Endothelial cell of umbilical vein (primary cell): ENCODE measurements around the gene COG4. TPM values are rescaled to one million over a fixed set of nuclear protein-coding genes. Genes with fewer than 3 reads are reported as not detected.

ENCODE experiments used
- BruUV-seq: library from RNA; stranded (reverse); fragments of 400-500 nt; replicated peaks from 2 replicates; lab custom pipeline; 2021; lab: Mats Ljungman, UMichigan
- CTCF ChIA-PET: fragments of 300-600, 350-600 bp; sonication (Branson Sonifier 250); formaldehyde crosslinking; loops from one replicate; lab custom pipeline; 2021; ENCODE audit warnings: antibody characterized with exemption, inconsistent platforms; lab: Charles Lee
- POLR2A ChIA-PET: fragments of 300-600, 350-600 bp; sonication (Branson Sonifier 250); formaldehyde crosslinking; loops from one replicate; lab custom pipeline; 2021; ENCODE audit warnings: antibody characterized with exemption, inconsistent platforms; lab: Charles Lee
- DNase-seq: peaks from one replicate; pipeline ENCODE4 v3.0.0-alpha.2; 2011; ENCODE audit warnings: low read depth, low spot score
- FAIRE-seq: peaks from 2 replicates; lab custom pipeline; 2011; peaks lifted over from hg19 to GRCh38; lab: Jason Lieb, UNC
- H2AFZ ChIP-seq: 2 replicates; pipeline ENCODE4 v1.6.0; 2012; ENCODE audit warnings: low read depth, low read length, control low read depth, inconsistent platforms
- H3K27ac ChIP-seq: 2 replicates; pipeline ENCODE4 v1.5.1; 2011; ENCODE audit warnings: low read depth, mild to moderate bottlenecking, control low read depth, low read length, moderate library complexity; ENCODE audit not compliant: insufficient read depth
- H3K27me3 ChIP-seq, 2 experiments: 2 replicates each; pipeline versions ENCODE4 v1.6.0 to v1.6.1; 2011; ENCODE audit warnings: low read length in 2 of 2, mixed read lengths in 1 of 2; ENCODE audit not compliant: control insufficient read depth in 2 of 2, insufficient read depth in 2 of 2
- H3K36me3 ChIP-seq, 2 experiments: 2 replicates in 1 of 2; 3 replicates in 1 of 2; pipeline ENCODE4 v1.5.1; 2011; ENCODE audit warnings: low read length in 2 of 2, mild to moderate bottlenecking in 1 of 2, moderate library complexity in 1 of 2; ENCODE audit not compliant: control insufficient read depth in 2 of 2, insufficient read depth in 2 of 2; ENCODE audit errors: extremely low read depth in 1 of 2
- H3K4me1 ChIP-seq: 3 replicates; pipeline ENCODE4 v1.5.1; 2011; ENCODE audit warnings: mild to moderate bottlenecking, low read length; ENCODE audit not compliant: control insufficient read depth, insufficient read depth; ENCODE audit errors: extremely low read depth
- H3K4me2 ChIP-seq: 2 replicates; pipeline ENCODE4 v1.6.1; 2011; ENCODE audit warnings: low read length, control low read depth, mixed read lengths; ENCODE audit not compliant: insufficient read depth
- H3K4me3 ChIP-seq, 3 experiments: fragments of 200-600 bp in 1 of 3; sonication (generic), shearing (Covaris generic) in 1 of 3; replicated peaks in 1 of 3; 2 replicates each; pipeline ENCODE4 v1.5.1; 2011 to 2016; ENCODE audit warnings: control low read depth in 3 of 3, low read length in 3 of 3, mild to moderate bottlenecking in 2 of 3, inconsistent platforms in 1 of 3, low read depth in 1 of 3, moderate library complexity in 1 of 3; ENCODE audit not compliant: insufficient read depth in 1 of 3
- H3K79me2 ChIP-seq: 2 replicates; pipeline ENCODE4 v1.6.0; 2012; ENCODE audit warnings: low read length, inconsistent platforms; ENCODE audit not compliant: control insufficient read depth, insufficient read depth
- H3K9ac ChIP-seq: replicated peaks from 2 replicates; pipeline ENCODE3; 2011; ENCODE audit warnings: low read length, control low read depth; ENCODE audit not compliant: insufficient read depth; ENCODE audit errors: extremely low read depth
- H3K9me1 ChIP-seq: replicated peaks from 3 replicates; pipeline ENCODE4 v1.6.0; 2011; ENCODE audit warnings: mild to moderate bottlenecking, low read length; ENCODE audit not compliant: control insufficient read depth, insufficient read depth; ENCODE audit errors: extremely low read depth
- H3K9me3 ChIP-seq: replicated peaks from 2 replicates; pipeline ENCODE4 v1.5.1; 2012; ENCODE audit warnings: low read length, inconsistent platforms; ENCODE audit not compliant: control insufficient read depth, insufficient read depth
- H4K20me1 ChIP-seq: replicated peaks from 2 replicates; pipeline ENCODE3; 2011; ENCODE audit warnings: mild to moderate bottlenecking, low read length; ENCODE audit not compliant: control insufficient read depth, insufficient read depth; ENCODE audit errors: extremely low read depth
- EZH2 ChIP-seq: IDR thresholded peaks from 2 replicates; pipeline ENCODE4 v1.6.1; 2012; ENCODE audit warnings: borderline replicate concordance, low read depth, mild to moderate bottlenecking, moderate library complexity, low read length, inconsistent platforms; ENCODE audit not compliant: severe bottlenecking
- FOS ChIP-seq: IDR thresholded peaks from 2 replicates; pipeline ENCODE4 v1.6.1; 2011; ENCODE audit warnings: mild to moderate bottlenecking, low read length, moderate library complexity, borderline replicate concordance; ENCODE audit not compliant: insufficient read depth
- GATA2 ChIP-seq: IDR thresholded peaks from 2 replicates; pipeline ENCODE4 v1.7.0; 2011; ENCODE audit warnings: low read depth, mild to moderate bottlenecking, moderate library complexity, mixed read lengths, low read length; ENCODE audit not compliant: insufficient read length, insufficient read depth
- JUN ChIP-seq: IDR thresholded peaks from 2 replicates; pipeline ENCODE4 v1.6.1; 2011; ENCODE audit warnings: borderline replicate concordance, low read depth; ENCODE audit not compliant: insufficient read length, insufficient read depth
- MYC ChIP-seq: IDR thresholded peaks from one replicate; pipeline ENCODE4 v1.6.1; 2011; ENCODE audit warnings: mild to moderate bottlenecking, low read depth, low read length
- POLR2A ChIP-seq: IDR thresholded peaks from 2 replicates; pipeline ENCODE4 v1.6.1; 2012; ENCODE audit warnings: low read depth, mild to moderate bottlenecking, control low read depth, low read length
- POLR2AphosphoS5 ChIP-seq: IDR thresholded peaks from 2 replicates; pipeline ENCODE4 v1.6.1; 2012; ENCODE audit warnings: low read depth, mild to moderate bottlenecking, control low read depth, low read length, moderate library complexity; ENCODE audit not compliant: insufficient read depth
- dilution Hi-C: fragments of 300-500 bp; cut with MboI; formaldehyde crosslinking; loops from one replicate; pipeline ENCODE4 v1.15.0; 2019; ENCODE audit warnings: low sequenced_read_pairs; ENCODE audit not compliant: extremely low pct_ligation_motif_present
- intact Hi-C: fragments of 100-400 bp; cut with micrococcal nuclease; formaldehyde crosslinking; loops from one replicate; pipeline ENCODE4 v1.10.0; 2022
- polyA plus RNA-seq, 4 experiments: library from polyadenylated mRNA; depleted of rRNA in 3 of 4; stranded (reverse) in 3 of 4; unstranded in 1 of 4; fragments of >200 nt; gene quantifications; 2 replicates each; pipeline versions ENCODE4 v1.2.1 to v1.2.3, GENCODE V29; 2011 to 2012; ENCODE audit warnings: missing spikeins in 1 of 4
- total RNA-seq: library from RNA; stranded (reverse); gene quantifications from 2 replicates; pipeline ENCODE4 v1.2.3, GENCODE V29; 2021
- TF ChIP-seq, protein P1 (sequence below): IDR thresholded peaks from 2 replicates; pipeline ENCODE4 v1.6.1; 2011; ENCODE audit not compliant: insufficient read depth, insufficient read length
- TF ChIP-seq, protein P2 (sequence below), 2 donors: IDR thresholded peaks; 1 replicate in 1 of 2; 2 replicates in 1 of 2; pipeline ENCODE4 v1.5.1; 2011; ENCODE audit warnings: low read length in 2 of 2, mild to moderate bottlenecking in 2 of 2, moderate library complexity in 2 of 2, control low read depth in 1 of 2, inconsistent platforms in 1 of 2, low read depth in 1 of 2; ENCODE audit not compliant: insufficient read depth in 1 of 2; ENCODE audit errors: extremely low read depth in 1 of 2

COG4 gene
- total and polyA plus RNA-seq, 2 donors (not counting 3 experiments of a cell fraction or from before 2014, with no cell fraction given): 53.7 to 61.2 TPM

DNA sequence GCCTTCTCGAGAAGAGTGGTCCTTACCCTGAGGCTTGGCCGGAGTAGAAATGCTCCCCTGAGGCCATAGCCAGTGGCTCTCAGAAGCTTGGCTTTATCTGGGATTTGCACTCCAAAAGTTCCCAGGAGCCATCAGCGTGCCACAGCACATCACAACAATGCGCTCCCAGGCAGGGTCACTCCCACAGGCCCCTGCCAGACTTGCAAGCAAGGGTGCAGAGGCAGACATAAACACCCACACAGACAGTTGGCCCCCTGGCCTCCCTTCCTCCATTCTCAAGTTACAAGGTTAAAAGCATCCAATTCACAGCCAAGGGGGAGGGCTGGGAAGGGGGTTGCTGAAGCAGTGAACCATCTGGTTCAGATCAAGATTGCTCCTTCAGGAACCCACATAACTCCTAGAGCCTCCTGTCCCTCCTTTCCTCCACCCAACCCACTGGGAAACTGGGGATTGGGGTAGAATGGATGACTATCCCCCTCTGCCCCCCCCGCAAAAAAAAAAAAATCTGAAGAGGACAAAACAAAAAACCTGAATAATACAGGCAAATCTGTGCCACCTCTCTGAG lies 86.3 kb downstream of the COG4 start:
- H3K4me1 ChIP-seq: peaks cover 51% of the 10 kb centered on the region
- H2AFZ ChIP-seq: no peak overlapping the region
- no peaks in the 10 kb centered on the region for H3K27me3 ChIP-seq
- H3K9me3 ChIP-seq: no peaks in the 10 kb centered on the region
- peaks cover 0 to 5% of the 10 kb centered on the region in 2 experiments for H3K36me3 ChIP-seq
- H3K79me2 ChIP-seq: peaks cover 47% of the 10 kb centered on the region
- BruUV-seq: no TSS peak
- H3K27ac ChIP-seq: peak overlapping the region; percentile 42
- intact Hi-C loops: loop anchor here (1.0 kb wide), 1 partner anchor 9 kb away; no protein-coding TSS in a partner anchor
- peak; percentile 90 for DNase-seq
- no peak for FAIRE-seq
- POLR2A ChIA-PET: no interaction called here
- peak overlapping the region in 2 of 3 experiments; percentile 66 to 88 for H3K4me3 ChIP-seq
- TF ChIP-seq POLR2AphosphoS5 (no peak), POLR2A (peak; percentile 44)
- no peaks in the 10 kb centered on the region for H4K20me1 ChIP-seq
- H3K4me2 ChIP-seq: peak overlapping the region; percentile 96
- dilution Hi-C loops: no loop called here
- CTCF ChIA-PET: interaction anchor here (0.9 to 1.7 kb wide), 8 partner anchors 9 to 87 kb away, joined by 3 to 5 read pairs (median 4); no protein-coding TSS in a partner anchor
- H3K9ac ChIP-seq: peak overlapping the region; percentile 60
- H3K9me1 ChIP-seq: no peaks in the 10 kb centered on the region

DNA sequence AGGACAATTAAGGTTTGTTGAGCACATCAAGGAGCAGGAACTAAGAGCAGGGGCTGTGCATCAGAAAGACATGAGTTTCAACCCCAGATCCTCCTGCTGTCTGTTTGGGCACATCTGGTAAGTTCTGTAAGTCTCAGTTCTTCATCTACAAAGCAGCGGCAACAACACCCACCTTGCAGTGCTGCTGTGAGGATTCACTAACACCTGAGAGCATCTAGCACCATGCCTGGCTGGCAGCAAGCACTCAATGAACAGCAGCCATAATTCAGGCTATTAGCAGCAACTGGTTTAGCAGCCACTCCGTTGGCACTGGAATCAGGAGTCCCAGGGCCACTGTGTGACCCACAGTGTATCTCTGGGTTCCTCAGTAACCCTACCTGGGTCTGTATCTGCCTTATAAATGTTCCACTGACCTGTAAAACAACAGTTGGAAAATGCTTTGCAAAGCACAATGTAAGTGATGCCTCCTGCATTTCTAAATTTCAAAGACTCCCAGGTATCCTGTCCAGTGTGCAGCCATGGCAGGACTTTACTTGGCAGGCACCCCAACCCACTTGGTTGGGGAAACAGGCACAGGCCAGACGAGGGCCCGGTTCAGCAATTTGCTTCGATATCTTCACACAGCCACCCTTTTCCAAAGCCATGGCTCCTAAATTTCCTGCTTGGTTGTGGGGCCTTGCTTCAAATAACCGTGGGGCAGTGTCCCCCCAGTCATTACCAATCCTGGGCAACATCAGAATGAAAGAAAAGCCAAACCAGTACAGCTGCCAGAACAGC lies 88.7 kb downstream of the COG4 start:
- H4K20me1 ChIP-seq: no peaks in the 10 kb centered on the region
- POLR2A ChIA-PET: interaction anchor here (0.7 kb wide), 1 partner anchor 39 kb away, joined by 3 read pairs; no protein-coding TSS in a partner anchor

More for the DNA sequence above, 88.7 kb downstream of the COG4 start:
- Histone ChIP-seq H3K27ac (no peak overlapping the region), H2AFZ (no peak overlapping the region), H3K4me3 (no peak overlapping the region), H3K9ac (no peak overlapping the region), H3K9me1 (no peaks in the 10 kb centered on the region), H3K36me3 (peaks cover 0 to 5% of the 10 kb centered on the region in 2 experiments), H3K4me2 (no peak overlapping the region), H3K4me1 (peaks cover 65% of the 10 kb centered on the region), H3K79me2 (peaks cover 63% of the 10 kb centered on the region), H3K27me3 (no peaks in the 10 kb centered on the region), H3K9me3 (no peaks in the 10 kb centered on the region)
- no peak for DNase-seq
- no peak for FAIRE-seq
- dilution Hi-C loops (no loop called here), intact Hi-C loops (no loop called here)
- CTCF ChIA-PET: interaction anchor here (1.0 to 1.2 kb wide), 2 partner anchors 8 to 12 kb away, joined by 3 to 5 read pairs; no protein-coding TSS in a partner anchor
- BruUV-seq: TSS peak; percentile 3
- TF ChIP-seq POLR2A (no peak), MYC (no peak), EZH2 (no peak), FOS (no peak), POLR2AphosphoS5 (no peak), JUN (no peak), GATA2 (no peak)
- TF ChIP-seq, protein P1, sequence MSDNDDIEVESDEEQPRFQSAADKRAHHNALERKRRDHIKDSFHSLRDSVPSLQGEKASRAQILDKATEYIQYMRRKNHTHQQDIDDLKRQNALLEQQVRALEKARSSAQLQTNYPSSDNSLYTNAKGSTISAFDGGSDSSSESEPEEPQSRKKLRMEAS: no peak
- TF ChIP-seq, protein P2, sequence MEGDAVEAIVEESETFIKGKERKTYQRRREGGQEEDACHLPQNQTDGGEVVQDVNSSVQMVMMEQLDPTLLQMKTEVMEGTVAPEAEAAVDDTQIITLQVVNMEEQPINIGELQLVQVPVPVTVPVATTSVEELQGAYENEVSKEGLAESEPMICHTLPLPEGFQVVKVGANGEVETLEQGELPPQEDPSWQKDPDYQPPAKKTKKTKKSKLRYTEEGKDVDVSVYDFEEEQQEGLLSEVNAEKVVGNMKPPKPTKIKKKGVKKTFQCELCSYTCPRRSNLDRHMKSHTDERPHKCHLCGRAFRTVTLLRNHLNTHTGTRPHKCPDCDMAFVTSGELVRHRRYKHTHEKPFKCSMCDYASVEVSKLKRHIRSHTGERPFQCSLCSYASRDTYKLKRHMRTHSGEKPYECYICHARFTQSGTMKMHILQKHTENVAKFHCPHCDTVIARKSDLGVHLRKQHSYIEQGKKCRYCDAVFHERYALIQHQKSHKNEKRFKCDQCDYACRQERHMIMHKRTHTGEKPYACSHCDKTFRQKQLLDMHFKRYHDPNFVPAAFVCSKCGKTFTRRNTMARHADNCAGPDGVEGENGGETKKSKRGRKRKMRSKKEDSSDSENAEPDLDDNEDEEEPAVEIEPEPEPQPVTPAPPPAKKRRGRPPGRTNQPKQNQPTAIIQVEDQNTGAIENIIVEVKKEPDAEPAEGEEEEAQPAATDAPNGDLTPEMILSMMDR (IDR thresholded peaks at IDR 0.05; ENCODE audit: extremely low read depth in 1 of 2, insufficient read depth in 1 of 2, low read depth in 1 of 2, low read length in 2 of 2): no peak
